Neuronal stem cell (in vitro differentiated cells): ENCODE results near the gene GLYR1.

Experiments
- DNase-seq: peaks from one replicate; pipeline ENCODE4 v3.0.0-alpha.2; 2013; ENCODE audit warnings: low spot score
- H2AFZ ChIP-seq: one replicate; pipeline ENCODE4 v1.6.1; 2013; ENCODE audit warnings: mild to moderate bottlenecking, low read length, inconsistent platforms
- H2AK5ac ChIP-seq: 2 replicates; pipeline ENCODE4 v1.6.1; 2013; ENCODE audit warnings: low read depth, mild to moderate bottlenecking, inconsistent platforms, low read length, moderate library complexity, mixed read lengths
- H2BK120ac ChIP-seq: 2 replicates; pipeline ENCODE4 v1.6.1; 2013; ENCODE audit warnings: low read depth, mild to moderate bottlenecking, inconsistent platforms, low read length, moderate library complexity, mixed read lengths
- H2BK12ac ChIP-seq: one replicate; pipeline ENCODE4 v1.6.1; 2013; ENCODE audit warnings: low read length, inconsistent platforms
- H2BK15ac ChIP-seq: 2 replicates; pipeline ENCODE4 v1.6.1; 2013; ENCODE audit warnings: mild to moderate bottlenecking, low read length, inconsistent platforms, mixed read lengths
- H2BK5ac ChIP-seq: one replicate; pipeline ENCODE4 v1.6.1; 2013; ENCODE audit warnings: inconsistent platforms, mild to moderate bottlenecking, low read length, moderate library complexity
- H3K14ac ChIP-seq: one replicate; pipeline ENCODE4 v1.6.1; 2013; ENCODE audit warnings: low read length, inconsistent platforms
- H3K18ac ChIP-seq: 2 replicates; pipeline ENCODE4 v1.6.1; 2013; ENCODE audit warnings: low read length, inconsistent platforms
- H3K23ac ChIP-seq: 2 replicates; pipeline ENCODE4 v1.6.1; 2013; ENCODE audit warnings: low read depth, mild to moderate bottlenecking, mixed read lengths, low read length, inconsistent platforms; ENCODE audit not compliant: poor library complexity
- H3K27ac ChIP-seq: replicated peaks from 3 replicates; pipeline ENCODE4 v1.5.1; 2013; ENCODE audit warnings: low read length, inconsistent platforms
- H3K27me3 ChIP-seq, 3 experiments: 2 replicates each; pipeline ENCODE4 v1.6.1; 2013; ENCODE audit warnings: low read length in 3 of 3, mild to moderate bottlenecking in 2 of 3, inconsistent platforms in 1 of 3, low read depth in 1 of 3, mixed read lengths in 1 of 3, moderate library complexity in 1 of 3; ENCODE audit not compliant: control insufficient read depth in 3 of 3, insufficient read depth in 3 of 3
- H3K36me3 ChIP-seq, 2 donors: replicated peaks in 1 of 2; 2 replicates each; pipeline ENCODE4 v1.6.1; 2013; ENCODE audit warnings: low read length in 2 of 2; ENCODE audit not compliant: control insufficient read depth in 2 of 2, insufficient read depth in 2 of 2
- H3K4ac ChIP-seq: 2 replicates; pipeline ENCODE4 v1.6.1; 2013; ENCODE audit warnings: inconsistent platforms, mild to moderate bottlenecking, low read length, moderate library complexity
- H3K4me1 ChIP-seq, 2 donors: 1 replicate in 1 of 2; 2 replicates in 1 of 2; pipeline ENCODE4 v1.6.1; 2013; ENCODE audit warnings: low read length in 2 of 2, low read depth in 1 of 2; ENCODE audit not compliant: control insufficient read depth in 2 of 2, insufficient read depth in 1 of 2
- H3K4me2 ChIP-seq: one replicate; pipeline ENCODE4 v1.6.1; 2013; ENCODE audit warnings: mild to moderate bottlenecking, low read length, inconsistent platforms; ENCODE audit not compliant: insufficient read depth, poor library complexity, severe bottlenecking
- H3K4me3 ChIP-seq, 2 donors: 2 replicates each; pipeline ENCODE4 v1.5.1; 2013; ENCODE audit warnings: low read length in 2 of 2, mild to moderate bottlenecking in 2 of 2, inconsistent platforms in 1 of 2, moderate library complexity in 1 of 2
- H3K79me1 ChIP-seq: one replicate; pipeline ENCODE4 v1.6.1; 2013; ENCODE audit warnings: low read depth, mild to moderate bottlenecking, inconsistent platforms, low read length, moderate library complexity
- H3K9ac ChIP-seq: one replicate; pipeline ENCODE4 v1.6.1; 2013; ENCODE audit warnings: mild to moderate bottlenecking, low read depth, low read length, inconsistent platforms; ENCODE audit not compliant: poor library complexity
- H3K9me3 ChIP-seq, 2 donors: replicated peaks in 1 of 2; 2 replicates each; pipeline versions ENCODE3 to v1.6.1; 2013; ENCODE audit warnings: low read length in 2 of 2, mild to moderate bottlenecking in 2 of 2, inconsistent platforms in 1 of 2, low read depth in 1 of 2, mixed read lengths in 1 of 2, moderate library complexity in 1 of 2; ENCODE audit not compliant: control insufficient read depth in 2 of 2, insufficient read depth in 1 of 2
- H4K8ac ChIP-seq: one replicate; pipeline ENCODE4 v1.6.1; 2013; ENCODE audit warnings: low read depth, mild to moderate bottlenecking, inconsistent platforms, low read length, moderate library complexity
- H4K91ac ChIP-seq: one replicate; pipeline ENCODE4 v1.6.1; 2013; ENCODE audit warnings: low read length, low read depth, mild to moderate bottlenecking, inconsistent platforms; ENCODE audit not compliant: poor library complexity
- WGBS, 2 donors: extraction: QIAGEN DNeasy Blood & Tissue Kit; methylation state at CpG; one replicate each; pipeline ENCODE4 v1.1.7; 2013; ENCODE audit warnings: missing lambda C conversion rate in 2 of 2, mixed read lengths in 1 of 2; ENCODE audit not compliant: insufficient read length in 2 of 2, insufficient replicate concordance in 1 of 2; ENCODE audit errors: extremely low coverage in 2 of 2; 5-methylcytosine and 5-hydroxymethylcytosine counted together

Gene GLYR1

DNA sequence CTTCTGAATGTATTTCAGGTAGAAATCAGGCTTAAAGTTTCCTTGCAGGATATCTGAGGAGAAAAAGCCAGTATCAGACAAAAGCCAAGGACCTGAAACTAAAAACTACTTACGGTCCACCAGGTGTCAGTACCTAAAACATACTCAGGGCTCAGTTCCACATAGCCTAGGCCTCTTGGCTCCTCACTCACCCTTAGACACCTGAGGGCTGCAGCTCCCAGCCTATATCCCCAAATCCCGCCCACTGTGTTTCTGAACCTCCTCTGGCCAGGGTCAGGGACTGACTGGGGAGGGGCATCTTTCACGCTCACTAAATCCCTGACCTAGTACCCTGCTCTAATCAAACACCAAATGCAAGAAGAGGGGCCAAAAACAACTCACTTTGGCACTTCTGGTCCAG, 35.8 kb downstream of the GLYR1 start:
- no peak overlapping the region for H4K91ac ChIP-seq
- H3K36me3 ChIP-seq = peaks cover 39 to 84% of the 10 kb centered on the region in 2 donors
- DNase-seq = no peak
- H2AK5ac ChIP-seq = no peak overlapping the region
- H3K79me1 ChIP-seq = no peaks in the 10 kb centered on the region
- H2AFZ ChIP-seq = no peak overlapping the region
- no peak overlapping the region for H3K18ac ChIP-seq
- no peak overlapping the region for H3K4me3 ChIP-seq
- no peak overlapping the region for H3K27ac ChIP-seq
- no peak overlapping the region for H2BK12ac ChIP-seq
- H3K27me3 ChIP-seq = no peaks in the 10 kb centered on the region
- peaks cover 0 to 2% of the 10 kb centered on the region in 2 donors for H3K9me3 ChIP-seq
- H2BK5ac ChIP-seq = no peak overlapping the region
- no peak overlapping the region for H3K4ac ChIP-seq
- no peak overlapping the region for H3K4me2 ChIP-seq
- H2BK15ac ChIP-seq = no peak overlapping the region
- H3K9ac ChIP-seq = no peak overlapping the region
- no peaks in the 10 kb centered on the region for H3K4me1 ChIP-seq
- no CpG with 5 or more reads among the region's 3 CpGs for WGBS, 2 donors
- no peak overlapping the region for H3K14ac ChIP-seq
- no peak overlapping the region for H3K23ac ChIP-seq
- H4K8ac ChIP-seq = no peak overlapping the region
- no peak overlapping the region for H2BK120ac ChIP-seq

DNA sequence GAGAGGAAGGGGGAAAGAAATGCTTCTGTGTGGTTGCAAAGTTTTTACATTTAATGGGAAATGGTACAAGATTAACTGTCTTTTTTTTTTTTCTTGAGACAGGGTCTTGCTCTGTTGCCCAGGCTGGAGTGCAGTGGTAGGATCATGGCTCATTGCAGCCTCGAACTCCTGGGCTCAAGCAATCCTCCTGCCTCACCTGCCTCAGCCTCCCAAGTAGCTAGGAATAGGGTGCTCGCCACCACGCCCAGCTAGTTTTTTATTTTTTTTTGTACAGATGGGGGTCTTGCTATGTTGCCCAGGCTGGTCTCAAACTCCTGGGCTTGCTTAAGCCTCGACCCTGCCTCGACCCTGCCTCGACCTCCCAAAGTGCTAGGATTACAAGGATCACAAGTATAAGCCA, 40.8 kb downstream of the GLYR1 start:
- no CpG with 5 or more reads among the region's 6 CpGs for WGBS, 2 donors

DNA sequence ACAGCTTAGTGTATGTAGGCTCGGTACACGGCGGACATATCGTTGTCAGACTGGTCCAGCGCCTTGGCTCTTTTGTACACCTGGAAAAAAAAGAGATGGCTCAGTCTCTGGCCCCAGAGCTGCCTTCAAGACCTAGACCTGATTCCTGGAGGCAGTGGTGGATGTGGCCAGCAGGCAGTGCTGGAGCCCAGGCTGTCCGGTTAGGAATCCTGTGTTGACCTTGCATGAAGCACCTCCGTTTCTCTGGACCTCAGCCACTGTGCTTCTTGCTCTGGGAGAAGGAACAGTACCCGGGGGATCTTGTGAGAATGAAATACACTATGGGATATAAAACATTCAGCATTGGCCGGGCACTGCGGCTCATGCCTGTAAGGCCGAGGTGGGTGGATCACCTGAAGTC, 41.9 kb downstream of the GLYR1 start:
- Histone ChIP-seq H2BK15ac (no peak overlapping the region), H2AK5ac (no peak overlapping the region), H3K23ac (no peak overlapping the region), H3K4me2 (no peak overlapping the region), H3K4me1 (peaks cover 5 to 14% of the 10 kb centered on the region in 2 donors), H3K79me1 (peaks cover 2% of the 10 kb centered on the region), H2BK12ac (no peak overlapping the region), H3K4me3 (no peak overlapping the region), H3K27me3 (no peaks in the 10 kb centered on the region), H3K9me3 (no peaks in the 10 kb centered on the region), H3K36me3 (peaks cover 24 to 58% of the 10 kb centered on the region in 2 donors), H4K8ac (no peak overlapping the region), H3K18ac (no peak overlapping the region), H3K4ac (no peak overlapping the region), H3K27ac (no peak overlapping the region), H2BK5ac (no peak overlapping the region), H3K9ac (no peak overlapping the region), H3K14ac (no peak overlapping the region), H2BK120ac (no peak overlapping the region), H2AFZ (no peak overlapping the region), H4K91ac (no peak overlapping the region)
- DNase-seq = no peak
- WGBS, 2 donors = no CpG with 5 or more reads among the region's 11 CpGs

More for the DNA sequence above, 40.8 kb downstream of the GLYR1 start:
- peaks cover 27 to 64% of the 10 kb centered on the region in 2 donors for H3K36me3 ChIP-seq
- no peak overlapping the region for H4K91ac ChIP-seq
- H3K9ac ChIP-seq = no peak overlapping the region
- H4K8ac ChIP-seq = no peak overlapping the region
- DNase-seq = no peak
- H3K9me3 ChIP-seq = no peaks in the 10 kb centered on the region
- H2AK5ac ChIP-seq = no peak overlapping the region
- H3K23ac ChIP-seq = no peak overlapping the region
- H3K4me2 ChIP-seq = no peak overlapping the region
- H3K4me1 ChIP-seq = peaks cover 3 to 13% of the 10 kb centered on the region in 2 donors
- no peak overlapping the region for H3K4ac ChIP-seq
- no peak overlapping the region for H2BK5ac ChIP-seq
- no peak overlapping the region for H3K27ac ChIP-seq
- no peaks in the 10 kb centered on the region for H3K79me1 ChIP-seq
- H2BK15ac ChIP-seq = no peak overlapping the region
- no peak overlapping the region for H2BK120ac ChIP-seq
- H3K27me3 ChIP-seq = no peaks in the 10 kb centered on the region
- no peak overlapping the region for H2BK12ac ChIP-seq
- no peak overlapping the region for H2AFZ ChIP-seq
- no peak overlapping the region for H3K4me3 ChIP-seq
- no peak overlapping the region for H3K18ac ChIP-seq
- H3K14ac ChIP-seq = no peak overlapping the region

DNA sequence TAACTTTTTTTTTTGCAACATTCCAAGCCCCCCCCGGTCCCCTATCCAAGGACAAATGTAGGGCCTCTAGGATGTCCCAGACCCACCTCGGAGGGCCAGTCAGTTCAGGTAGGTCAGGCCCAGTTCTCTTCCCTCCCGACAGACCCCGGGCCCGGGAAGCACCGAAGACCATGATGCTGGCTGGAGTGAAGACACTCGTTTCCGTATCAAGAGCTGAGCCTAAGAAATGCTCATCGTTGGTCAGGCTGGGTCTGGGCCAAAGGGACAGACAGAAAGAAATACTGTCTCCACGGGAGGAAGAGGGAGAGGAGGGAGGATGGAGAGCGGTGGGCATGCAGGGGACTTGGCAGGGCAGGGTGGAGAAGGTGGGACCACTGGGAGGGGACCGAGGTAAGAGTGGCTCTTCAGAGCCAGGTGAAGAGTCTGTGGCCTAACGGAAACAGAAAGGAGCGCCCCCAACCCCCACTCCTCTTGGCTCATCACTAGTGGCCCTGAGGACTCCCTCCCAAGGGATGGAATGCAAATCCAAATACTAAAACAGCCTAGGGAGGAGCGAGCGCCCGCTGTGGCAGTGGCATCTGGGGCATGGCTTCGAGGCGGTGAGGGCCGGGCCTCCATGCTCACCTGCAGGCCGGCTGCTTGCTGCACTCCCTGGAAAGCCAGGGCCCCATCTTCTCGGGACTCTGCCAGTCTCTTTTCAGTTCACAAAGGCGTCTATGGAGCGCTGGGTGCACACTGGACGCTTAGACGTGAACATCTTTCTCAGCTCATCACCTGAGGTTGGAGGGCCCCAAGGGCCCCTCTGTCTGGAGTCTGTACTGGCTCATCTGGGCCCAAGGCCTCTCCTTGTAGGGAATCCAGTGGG, 43.0 kb downstream of the GLYR1 start:
- H3K4me3 ChIP-seq = no peak overlapping the region
- H2BK5ac ChIP-seq = no peak overlapping the region
- H3K9ac ChIP-seq = no peak overlapping the region
- H3K18ac ChIP-seq = no peak overlapping the region
- H2BK12ac ChIP-seq = no peak overlapping the region
- no peak for DNase-seq
- H3K4me2 ChIP-seq = no peak overlapping the region
- no CpG with 5 or more reads among the region's 26 CpGs for WGBS, 2 donors
- H3K9me3 ChIP-seq = no peaks in the 10 kb centered on the region
- no peak overlapping the region for H4K8ac ChIP-seq
- no peak overlapping the region for H2BK120ac ChIP-seq
- no peak overlapping the region for H2BK15ac ChIP-seq
- peak overlapping the region; percentile 56 for H2AK5ac ChIP-seq
- H3K27me3 ChIP-seq = no peaks in the 10 kb centered on the region
- H3K23ac ChIP-seq = no peak overlapping the region
- no peak overlapping the region for H4K91ac ChIP-seq
- H2AFZ ChIP-seq = no peak overlapping the region
- H3K4ac ChIP-seq = no peak overlapping the region
- H3K36me3 ChIP-seq = peaks cover 30 to 53% of the 10 kb centered on the region in 2 donors
- H3K4me1 ChIP-seq = peaks cover 5 to 14% of the 10 kb centered on the region in 2 donors
- peaks cover 2% of the 10 kb centered on the region for H3K79me1 ChIP-seq
- no peak overlapping the region for H3K27ac ChIP-seq
- H3K14ac ChIP-seq = no peak overlapping the region
